GM23338 (cell line): ENCODE measurements around the gene KRT1. TPM values are rescaled to one million over a fixed set of nuclear protein-coding genes. Genes with fewer than 3 reads are reported as not detected.

Source experiments
- ATAC-seq: fragments of 200-7000 bp; cut with Tn5 transposase; 3 replicates; pipeline ENCODE4 v1.9.1; 2020
- DNase-seq: peaks from one replicate; pipeline ENCODE4 v3.0.0-alpha.2; 2015; ENCODE audit warnings: low spot score
- H2AFZ ChIP-seq: fragments of 200-600 bp; sonication (generic); 2 replicates; pipeline ENCODE4 v1.8.0; 2016; ENCODE audit warnings: antibody characterized with exemption, mild to moderate bottlenecking, moderate library complexity
- H3F3A ChIP-seq: fragments of 200-600 bp; sonication (generic); replicated peaks from 2 replicates; pipeline ENCODE4 v1.8.0; 2017; ENCODE audit warnings: antibody characterized with exemption, mixed run types, low read depth
- H3K27ac ChIP-seq: fragments of 200-600 bp; sonication (generic); 2 replicates; pipeline ENCODE4 v1.6.1; 2016; ENCODE audit warnings: low read depth
- H3K27me3 ChIP-seq: fragments of 200-600 bp; sonication (generic); 2 replicates; pipeline ENCODE4 v1.8.0; 2016; ENCODE audit warnings: mild to moderate bottlenecking, mixed run types, moderate library complexity; ENCODE audit not compliant: insufficient read depth
- H3K36me3 ChIP-seq: fragments of 200-600 bp; sonication (generic); 2 replicates; pipeline ENCODE4 v1.8.0; 2016; ENCODE audit warnings: mild to moderate bottlenecking; ENCODE audit not compliant: insufficient read depth
- H3K4me1 ChIP-seq: fragments of 200-600 bp; sonication (generic); 2 replicates; pipeline ENCODE4 v1.8.0; 2016; ENCODE audit warnings: mild to moderate bottlenecking, moderate library complexity; ENCODE audit not compliant: insufficient read depth
- H3K4me2 ChIP-seq: fragments of 200-600 bp; sonication (generic); 2 replicates; pipeline ENCODE4 v1.7.1; 2017; ENCODE audit warnings: mixed run types
- H3K4me3 ChIP-seq: fragments of 200-600 bp; sonication (generic); 2 replicates; pipeline ENCODE4 v1.6.1; 2016; ENCODE audit warnings: mixed run types
- H3K79me2 ChIP-seq: fragments of 200-600 bp; sonication (generic); replicated peaks from 2 replicates; pipeline ENCODE4 v1.8.0; 2017; ENCODE audit warnings: mild to moderate bottlenecking; ENCODE audit not compliant: insufficient read depth
- H3K9me2 ChIP-seq: fragments of 200-600 bp; sonication (generic); 2 replicates; pipeline ENCODE4 v1.8.0; 2017; ENCODE audit not compliant: insufficient read depth
- H4K20me1 ChIP-seq: fragments of 200-600 bp; sonication (generic); replicated peaks from 2 replicates; pipeline ENCODE4 v1.8.0; 2017; ENCODE audit warnings: mild to moderate bottlenecking; ENCODE audit not compliant: insufficient read depth
- H3K27ac Mint-ChIP-seq: 2 replicates; pipeline ENCODE4 v1.8.0; 2020; ENCODE audit warnings: inconsistent platforms, mild to moderate bottlenecking, moderate library complexity, mixed read lengths
- H3K27me3 Mint-ChIP-seq: 3 replicates; pipeline ENCODE4 v1.8.0; 2022; ENCODE audit warnings: low read depth, mild to moderate bottlenecking, moderate library complexity, mixed read lengths, inconsistent platforms; ENCODE audit not compliant: insufficient read depth, poor library complexity
- H3K36me3 Mint-ChIP-seq: 3 replicates; pipeline ENCODE4 v1.8.0; 2021; ENCODE audit warnings: low read depth, mild to moderate bottlenecking, inconsistent platforms, moderate library complexity, mixed read lengths
- H3K4me1 Mint-ChIP-seq: 3 replicates; pipeline ENCODE4 v1.8.0; 2020; ENCODE audit warnings: mild to moderate bottlenecking, inconsistent platforms, mixed read lengths
- H3K4me3 Mint-ChIP-seq: 3 replicates; pipeline ENCODE4 v1.8.0; 2021; ENCODE audit warnings: moderate library complexity, mild to moderate bottlenecking, inconsistent platforms, mixed read lengths
- H3K9me3 Mint-ChIP-seq: 3 replicates; pipeline ENCODE4 v1.8.0; 2020; ENCODE audit warnings: moderate library complexity, mild to moderate bottlenecking, inconsistent platforms, mixed read lengths
- CREB1 ChIP-seq: fragments of 250-450 bp; sonication (Bioruptor Pico); IDR thresholded peaks from 2 replicates; pipeline ENCODE4 v1.5.0; 2020; ENCODE audit warnings: low read depth, mild to moderate bottlenecking, moderate library complexity
- EZH2phosphoT487 ChIP-seq: fragments of 200-600 bp; sonication (generic); IDR thresholded peaks from one replicate; pipeline ENCODE4 v1.8.1; 2018; ENCODE audit warnings: antibody characterized with exemption; ENCODE audit not compliant: unreplicated experiment
- JUNB ChIP-seq: IDR thresholded peaks from one replicate; pipeline ENCODE4 v1.6.1; 2016; ENCODE audit warnings: antibody characterized with exemption; ENCODE audit not compliant: unreplicated experiment
- STAT1 ChIP-seq: IDR thresholded peaks from one replicate; pipeline ENCODE4 v1.6.1; 2016; ENCODE audit warnings: antibody characterized with exemption; ENCODE audit not compliant: unreplicated experiment
- ZNF114 ChIP-seq: fragments of 250-450 bp; sonication (Bioruptor Pico); IDR thresholded peaks from 2 replicates; pipeline ENCODE4 v1.5.0; 2020; ENCODE audit warnings: mild to moderate bottlenecking, moderate library complexity
- ZNF462 ChIP-seq: fragments of 250-450 bp; sonication (Bioruptor Pico); IDR thresholded peaks from 2 replicates; pipeline ENCODE4 v1.5.0; 2020; ENCODE audit warnings: mild to moderate bottlenecking, moderate library complexity
- polyA plus RNA-seq: library from polyadenylated mRNA; unstranded; fragments of >200 nt; fragmentation: Nextera tagmentation; extraction: Ambion mirVana; gene quantifications from 2 replicates; pipeline ENCODE4 v1.2.1, GENCODE V29; 2016
- total RNA-seq: library from RNA; depleted of rRNA; stranded (reverse); fragments of >200 nt; shearing (Covaris generic); gene quantifications from 2 replicates; pipeline ENCODE4 v1.2.3, GENCODE V29; 2014

Gene KRT1
- total and polyA plus RNA-seq, 2 experiments from 2014 or later: not detected

GRCh38 chr12:52682938-52683574, 2.8 kb upstream of the KRT1 start:
- H3K27me3 Mint-ChIP-seq: peaks cover 3% of the 10 kb centered on the region
- TF ChIP-seq EZH2phosphoT487: no peak

GRCh38 chr12:52682381-52682660, 2.1 kb upstream of the KRT1 start:
- no peaks in the 10 kb centered on the region for H3F3A ChIP-seq
- no peaks in the 10 kb centered on the region for H4K20me1 ChIP-seq
- H3K79me2 ChIP-seq: no peaks in the 10 kb centered on the region
- no peaks in the 10 kb centered on the region for H3K36me3 Mint-ChIP-seq
- DNase-seq (no peak), ATAC-seq (no peak)
- H3K36me3 ChIP-seq: no peaks in the 10 kb centered on the region
- H3K9me2 ChIP-seq: peaks cover 9% of the 10 kb centered on the region; the same call in 1 of the 2 replicates
- no peaks in the 10 kb centered on the region for H3K4me1 ChIP-seq
- no peaks in the 10 kb centered on the region for H3K27me3 Mint-ChIP-seq
- H3K27me3 ChIP-seq: no peaks in the 10 kb centered on the region
- H3K4me2 ChIP-seq: no peak overlapping the region
- no peak overlapping the region for H3K4me3 Mint-ChIP-seq
- no peak for TF ChIP-seq JUNB
- TF ChIP-seq CREB1 (CRISPR knock-in tag): no peak
- no peak for TF ChIP-seq ZNF114 (CRISPR knock-in tag)
- TF ChIP-seq EZH2phosphoT487: no peak
- H3K9me3 Mint-ChIP-seq: no peaks in the 10 kb centered on the region
- no peaks in the 10 kb centered on the region; the same call in 2 of the 3 replicates for H3K4me1 Mint-ChIP-seq
- H3K27ac ChIP-seq: no peak overlapping the region
- no peak overlapping the region for H3K27ac Mint-ChIP-seq
- no peak overlapping the region for H3K4me3 ChIP-seq
- H2AFZ ChIP-seq: no peak overlapping the region

More at GRCh38 chr12:52682938-52683574, 2.8 kb upstream of the KRT1 start:
- no peaks in the 10 kb centered on the region for H4K20me1 ChIP-seq
- H3K4me2 ChIP-seq: no peak overlapping the region
- H3K4me3 ChIP-seq: no peak overlapping the region
- Mint-ChIP-seq H3K27ac (no peak overlapping the region), H3K4me3 (no peak overlapping the region), H3K4me1 (no peaks in the 10 kb centered on the region; the same call in 2 of the 3 replicates), H3K9me3 (no peaks in the 10 kb centered on the region), H3K36me3 (no peaks in the 10 kb centered on the region)
- no peak overlapping the region for H2AFZ ChIP-seq
- no peaks in the 10 kb centered on the region for H3K27me3 ChIP-seq
- H3K27ac ChIP-seq: no peak overlapping the region
- H3K9me2 ChIP-seq: peaks cover 9% of the 10 kb centered on the region; the same call in 1 of the 2 replicates
- DNase-seq (no peak), ATAC-seq (no peak)
- no peaks in the 10 kb centered on the region for H3K79me2 ChIP-seq
- H3K4me1 ChIP-seq: no peaks in the 10 kb centered on the region
- no peaks in the 10 kb centered on the region for H3K36me3 ChIP-seq
- H3F3A ChIP-seq: no peaks in the 10 kb centered on the region

GRCh38 chr12:52681526-52682380, 1.5 kb upstream of the KRT1 start:
- no peaks in the 10 kb centered on the region for H3K36me3 Mint-ChIP-seq
- no peak overlapping the region for H3K4me3 Mint-ChIP-seq
- Histone ChIP-seq H3K27me3 (no peaks in the 10 kb centered on the region), H3K4me3 (no peak overlapping the region), H3K36me3 (no peaks in the 10 kb centered on the region), H3K9me2 (peaks cover 9% of the 10 kb centered on the region; the same call in 1 of the 2 replicates), H2AFZ (no peak overlapping the region), H3K27ac (no peak overlapping the region), H3K4me2 (no peak overlapping the region), H4K20me1 (no peaks in the 10 kb centered on the region), H3K79me2 (no peaks in the 10 kb centered on the region), H3K4me1 (no peaks in the 10 kb centered on the region), H3F3A (no peaks in the 10 kb centered on the region)
- H3K27ac Mint-ChIP-seq: no peak overlapping the region
- TF ChIP-seq ZNF462 (CRISPR knock-in tag): no peak
- no peak for TF ChIP-seq STAT1
- TF ChIP-seq CREB1 (CRISPR knock-in tag): no peak
- no peaks in the 10 kb centered on the region for H3K9me3 Mint-ChIP-seq
- H3K27me3 Mint-ChIP-seq: no peaks in the 10 kb centered on the region
- no peak for ATAC-seq
- H3K4me1 Mint-ChIP-seq: no peaks in the 10 kb centered on the region; the same call in 2 of the 3 replicates
- DNase-seq: no peak
